HG03521 (cell line): ENCODE results near the gene STN1.

Experiments used
- ATAC-seq: cut with Tn5 transposase; IDR thresholded peaks from one replicate; pipeline ENCODE4 v1.9.1; 2021; ENCODE audit warnings: mild to moderate bottlenecking, moderate library complexity; ENCODE audit not compliant: unreplicated experiment

Gene STN1

GRCh38 chr10:103929381-103929921, 11.5 kb upstream of the STN1 start:
- ATAC-seq, result no peak

DNA sequence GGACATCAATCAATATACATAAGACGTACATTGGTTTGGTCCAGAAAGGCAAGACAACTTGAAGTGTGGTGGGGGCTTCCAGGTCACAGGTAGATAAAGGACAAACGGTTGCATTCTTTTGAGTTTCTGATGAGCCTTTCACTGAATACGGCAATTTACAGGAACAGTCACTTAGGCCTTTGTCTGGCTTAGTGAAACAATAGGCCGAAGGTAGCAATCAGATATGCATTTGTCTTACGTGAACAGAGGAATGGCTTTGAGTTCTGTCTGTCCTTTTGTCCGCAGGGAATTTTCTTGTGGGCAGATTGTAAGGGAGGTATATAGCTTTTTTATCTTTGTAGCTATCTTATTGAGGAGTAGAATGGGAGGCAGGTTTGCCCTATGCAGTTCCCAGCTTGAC, 10.8 kb upstream of the STN1 start:
- ATAC-seq, result no peak

DNA sequence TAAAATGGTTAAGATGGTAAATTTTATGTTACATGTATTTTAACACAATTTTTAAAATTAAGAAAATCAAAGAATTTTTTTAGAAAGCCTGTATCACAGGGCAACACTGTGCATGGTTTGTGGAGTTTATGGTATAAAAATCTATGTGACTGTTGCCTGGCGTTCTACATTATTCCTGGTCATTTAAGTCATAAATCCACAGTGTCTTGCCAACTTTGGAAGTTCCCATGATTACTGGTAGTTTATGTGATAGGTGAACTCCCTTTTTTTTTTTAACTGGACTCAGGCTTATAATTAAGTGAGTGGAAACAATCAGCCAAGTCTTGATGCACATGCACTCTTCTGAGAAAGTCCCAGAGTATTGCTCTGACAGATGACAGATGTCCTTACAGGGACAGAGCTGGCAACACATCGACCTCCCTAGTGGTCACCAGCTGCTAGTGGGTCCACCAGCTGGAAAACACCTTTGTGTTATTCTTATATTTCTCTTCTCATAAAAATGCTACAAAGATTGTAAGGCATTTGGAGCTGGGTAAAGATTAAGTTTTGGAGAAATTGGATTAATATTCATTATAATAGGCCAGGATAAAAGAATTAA, 8.8 kb upstream of the STN1 start:
- no peak for ATAC-seq

GRCh38 chr10:103925591-103925990, 7.6 kb upstream of the STN1 start:
- ATAC-seq, result no peak

DNA sequence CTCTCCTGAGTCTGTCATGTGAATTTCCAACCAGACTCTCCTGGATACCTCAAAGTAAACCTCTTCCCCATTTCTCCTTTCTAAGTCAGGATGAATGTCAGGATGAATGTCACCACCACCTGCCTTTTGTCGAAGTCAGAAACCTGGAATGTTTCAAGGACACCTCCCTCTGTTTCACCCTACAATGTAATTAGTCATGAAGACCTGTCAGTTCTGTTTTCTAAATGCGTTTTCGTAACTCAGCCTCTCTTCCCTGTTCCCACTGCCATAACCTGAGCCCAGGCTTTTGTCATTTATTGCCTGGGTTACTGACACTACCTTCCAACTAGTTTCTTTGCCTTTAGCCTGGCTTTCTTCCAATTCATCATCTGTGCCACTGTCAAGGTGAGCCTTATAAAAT, 5.5 kb upstream of the STN1 start:
- ATAC-seq, result no peak

DNA sequence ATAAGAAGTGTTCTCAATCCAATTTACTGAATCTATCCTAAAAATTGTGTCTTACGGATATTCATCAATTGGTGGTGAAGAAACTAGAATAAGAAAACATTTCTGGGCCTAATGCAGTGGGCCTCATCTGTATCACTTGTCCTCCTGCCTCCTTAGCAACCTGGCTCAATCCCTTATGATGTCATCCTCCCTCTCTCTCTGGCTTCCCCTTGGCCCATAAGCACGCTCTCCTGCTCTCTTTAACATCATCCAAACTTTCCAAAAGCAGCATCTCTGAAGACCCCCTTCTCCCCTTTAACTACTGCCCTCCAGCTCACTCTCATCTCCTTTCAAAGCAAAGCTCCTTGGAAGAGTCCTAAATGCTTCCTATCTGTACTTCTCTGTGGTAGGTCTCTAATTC, 4.7 kb upstream of the STN1 start:
- no peak for ATAC-seq

DNA sequence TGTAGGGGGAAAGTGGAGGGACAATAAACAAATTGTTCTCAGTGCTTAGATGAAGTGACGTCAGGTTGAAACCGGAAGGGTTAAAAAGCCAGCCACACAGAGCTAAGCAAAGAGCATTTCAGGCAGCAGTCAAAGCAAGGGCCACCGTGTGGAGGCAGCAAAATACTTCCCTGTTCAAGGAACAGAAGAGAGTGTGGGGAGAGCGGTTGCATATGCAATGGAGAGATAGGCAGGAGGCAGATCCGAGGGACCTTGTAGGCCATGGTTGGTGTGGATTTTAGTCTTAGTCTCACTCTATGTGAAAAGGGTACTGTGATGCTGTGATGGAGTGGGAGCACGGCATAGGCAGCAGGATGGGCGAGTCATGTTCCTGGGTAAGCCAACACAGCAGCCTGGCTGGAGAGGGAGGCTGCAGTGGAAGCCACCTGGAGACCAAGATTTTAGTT, 3.8 kb upstream of the STN1 start:
- ATAC-seq, result no peak

- ATAC-seq, result no peak
Measured at GRCh38 chr10:103921248-103921647, 3.3 kb upstream of the STN1 start.

DNA sequence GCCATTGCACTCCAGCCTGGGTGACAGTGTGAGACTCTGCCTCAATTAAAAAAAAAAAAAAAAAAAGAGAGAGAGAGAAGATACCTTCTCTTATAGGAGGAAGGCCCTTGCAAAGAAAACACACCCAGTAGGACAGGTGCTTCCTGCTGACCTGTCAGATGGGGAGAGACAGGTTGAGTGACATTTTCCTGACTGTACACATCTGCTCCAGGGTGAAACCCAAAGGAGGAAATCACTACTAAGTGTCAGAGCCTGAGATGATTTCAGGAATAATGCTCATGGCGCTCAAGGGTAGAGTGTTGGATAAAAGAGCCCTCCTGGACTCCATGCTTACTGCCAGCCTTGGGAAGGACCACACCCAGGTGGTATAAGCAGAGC, 1.7 kb upstream of the STN1 start:
- no peak for ATAC-seq

GRCh38 chr10:103917302-103918052, 507 bp downstream of the STN1 start:
- ATAC-seq, result peak; percentile 3

- ATAC-seq, result no peak
Measured at GRCh38 chr10:103916876-103917275, 1.1 kb downstream of the STN1 start.

- no peak for ATAC-seq
Measured at GRCh38 chr10:103916254-103916653, 1.7 kb downstream of the STN1 start.

DNA sequence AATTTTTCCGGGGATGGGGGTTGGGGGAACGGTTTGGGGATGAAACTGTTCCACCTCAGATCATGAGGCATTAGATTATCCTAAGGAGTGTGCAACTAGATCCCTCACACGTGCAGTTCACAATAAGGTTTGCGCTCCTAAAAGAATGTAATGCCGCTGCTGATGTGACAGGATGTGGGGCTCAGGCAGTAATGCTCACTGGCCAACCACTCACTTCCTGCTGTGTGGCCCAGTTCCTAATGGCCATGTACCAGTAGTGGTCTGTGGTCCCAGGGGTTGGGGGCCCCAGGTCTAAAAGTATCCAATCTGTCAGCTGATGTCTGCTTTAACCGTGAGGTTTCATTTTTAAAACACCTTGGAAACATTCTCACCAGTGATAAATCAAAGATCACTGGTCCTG, 2.2 kb downstream of the STN1 start:
- ATAC-seq, result no peak

DNA sequence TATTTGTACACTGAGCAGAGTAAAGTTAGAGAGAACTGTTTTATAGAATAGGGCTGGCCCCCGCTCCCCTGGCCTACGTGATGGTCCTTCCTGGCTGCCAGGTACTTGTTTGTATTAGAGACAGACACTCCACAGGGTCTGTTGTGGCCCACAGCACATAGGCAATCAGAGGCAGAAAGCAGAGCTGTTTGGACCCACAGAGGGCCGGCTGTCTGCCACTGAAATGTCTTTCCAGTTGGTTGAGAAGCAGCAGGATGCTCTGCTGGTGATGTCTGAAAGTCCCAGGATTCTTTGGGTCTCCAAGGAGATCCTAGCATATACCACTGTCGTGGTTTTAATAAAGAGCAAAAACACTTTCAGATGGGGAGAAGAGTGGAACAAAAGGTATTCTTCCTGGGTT, 5.2 kb downstream of the STN1 start:
- no peak for ATAC-seq

DNA sequence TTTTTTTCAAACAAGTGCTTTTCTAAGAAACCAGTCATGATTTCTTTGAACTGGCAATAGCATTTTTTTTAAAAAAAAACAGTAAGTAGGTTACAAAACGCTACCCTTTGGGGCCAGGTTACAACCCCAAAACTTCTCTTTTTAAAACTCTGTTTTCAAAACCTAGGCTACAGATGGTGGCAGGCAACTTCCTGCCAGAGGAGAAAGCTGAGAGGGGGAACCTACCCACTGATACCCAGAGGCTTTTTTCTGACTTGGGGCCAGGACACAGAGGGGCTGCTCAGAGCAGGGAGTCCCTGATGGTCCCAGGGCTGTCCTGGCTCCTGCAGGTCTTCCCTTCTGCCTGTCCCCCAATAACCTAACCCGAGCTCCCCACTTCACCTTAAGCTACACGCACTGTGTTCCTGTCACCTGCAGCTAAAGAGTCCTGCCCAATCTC, 6.9 kb downstream of the STN1 start:
- no peak for ATAC-seq

GRCh38 chr10:103910442-103911012, 7.5 kb downstream of the STN1 start:
- no peak for ATAC-seq

- no peak for ATAC-seq
Measured at GRCh38 chr10:103905441-103905840, 12.5 kb downstream of the STN1 start.

DNA sequence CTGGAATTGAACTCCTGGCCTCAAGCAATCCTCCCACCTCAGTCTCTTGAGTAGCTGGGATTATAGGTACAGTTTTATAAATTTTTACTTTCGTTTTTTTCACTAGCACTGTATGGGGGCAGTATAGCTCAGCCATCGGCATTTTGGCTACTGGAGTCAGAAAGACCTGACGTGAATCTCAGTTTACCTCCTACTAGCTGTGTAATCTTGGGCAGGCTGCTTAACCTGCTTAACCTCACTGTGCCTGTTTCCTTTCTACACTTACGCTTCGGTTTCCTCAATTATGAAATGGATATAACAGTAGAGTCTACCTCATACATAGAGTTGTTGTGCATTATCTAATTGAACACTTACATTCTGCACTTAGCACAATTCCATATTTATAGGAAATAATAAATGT, 16.7 kb downstream of the STN1 start:
- no peak for ATAC-seq

- no peak for ATAC-seq
Measured at GRCh38 chr10:103899312-103899711, 18.7 kb downstream of the STN1 start.

DNA sequence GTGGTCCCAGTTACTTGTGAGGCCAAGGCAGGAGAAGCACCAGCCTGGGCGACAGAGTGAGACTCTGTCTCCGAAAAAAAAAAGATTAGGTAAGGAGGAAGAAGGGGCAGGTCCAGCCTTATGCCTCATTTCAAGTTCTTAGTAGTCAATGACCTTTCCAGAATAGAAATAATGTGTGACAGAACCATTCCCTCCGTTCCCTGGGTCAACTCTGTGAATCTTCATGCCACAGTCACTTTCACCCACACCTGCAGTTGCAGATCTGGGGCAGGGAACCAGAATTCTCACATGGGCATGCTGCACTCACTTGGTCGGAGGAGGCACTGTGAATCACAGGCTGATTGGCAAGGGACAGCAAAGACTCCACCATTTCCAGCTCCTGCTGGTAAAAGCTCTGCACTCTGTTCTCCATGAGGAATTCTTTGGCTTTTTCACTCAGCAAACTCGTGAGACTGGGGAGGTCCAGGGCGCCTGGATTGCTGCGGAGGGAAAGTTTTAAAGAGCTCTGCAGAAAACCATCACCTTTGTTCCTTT, 20.7 kb downstream of the STN1 start:
- no peak for ATAC-seq

DNA sequence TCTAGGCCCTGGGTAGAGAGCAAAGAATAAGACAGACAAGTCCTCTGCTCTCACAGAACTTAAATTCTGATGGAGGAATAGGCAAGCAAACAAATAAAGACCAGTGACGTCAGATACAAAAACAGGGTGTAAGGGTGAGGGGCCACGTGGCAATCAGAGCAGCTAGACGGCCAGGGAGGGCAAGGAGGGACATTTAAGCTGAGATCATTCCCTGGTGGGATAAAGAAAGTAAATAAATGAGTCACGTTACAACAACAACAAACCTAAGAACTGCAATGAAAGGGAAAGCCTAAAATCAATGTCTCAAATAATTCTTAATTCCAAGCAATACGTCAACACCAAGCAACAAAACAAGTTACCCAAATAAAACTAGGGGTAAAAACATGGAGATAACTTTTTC, 21.8 kb downstream of the STN1 start:
- ATAC-seq, result no peak
